ENCODE measurements around the gene FUT8. TPM values are rescaled to one million over a fixed set of nuclear protein-coding genes. Genes with fewer than 3 reads are reported as not detected.
"Not testable (repeated sequence)": the region's sequence is repeated elsewhere in the genome, so short reads cannot be mapped to it uniquely, and the experiment has no call there.

Gene FUT8
- total RNA-seq, 2 donors from 2014 or later = 9.5 to 13.5 TPM

GRCh38 chr14:65622703-65623102 lies 210.2 kb downstream of the FUT8 start:
- Histone ChIP-seq H3K4me3 (no peak overlapping the region), H3K9me3 (no peaks in the 10 kb centered on the region), H3K27me3 (no peaks in the 10 kb centered on the region), H3K27ac (no peak overlapping the region), H3K36me3 (no peaks in the 10 kb centered on the region), H3K4me1 (peaks cover 0 to 4% of the 10 kb centered on the region in 2 donors)
- TF ChIP-seq CTCF (IDR thresholded peaks at IDR 0.05) = no peak
- no peak for DNase-seq (ENCODE audit: low spot score)

GRCh38 chr14:65623759-65624158 lies 211.2 kb downstream of the FUT8 start:
- Histone ChIP-seq H3K4me1 (peaks cover 0 to 4% of the 10 kb centered on the region in 2 donors), H3K27me3 (no peaks in the 10 kb centered on the region), H3K9me3 (no peaks in the 10 kb centered on the region), H3K27ac (no peak overlapping the region), H3K36me3 (no peaks in the 10 kb centered on the region), H3K4me3 (no peak overlapping the region)
- TF ChIP-seq CTCF (IDR thresholded peaks at IDR 0.05) = no peak
- no peak for DNase-seq (ENCODE audit: low spot score)

GRCh38 chr14:65627315-65627714 lies 214.8 kb downstream of the FUT8 start:
- Histone ChIP-seq H3K9me3 (no peaks in the 10 kb centered on the region), H3K36me3 (no peaks in the 10 kb centered on the region), H3K4me1 (peaks cover 0 to 4% of the 10 kb centered on the region in 2 donors), H3K27ac (no peak overlapping the region), H3K27me3 (no peaks in the 10 kb centered on the region), H3K4me3 (no peak overlapping the region)
- no peak for TF ChIP-seq CTCF (IDR thresholded peaks at IDR 0.05)
- DNase-seq (ENCODE audit: low spot score) = no peak

- no peak overlapping the region for H3K4me3 ChIP-seq
- no peaks in the 10 kb centered on the region for H3K9me3 ChIP-seq
- no peak for TF ChIP-seq CTCF (IDR thresholded peaks at IDR 0.05)
- H3K4me1 ChIP-seq = peaks cover 0 to 4% of the 10 kb centered on the region in 2 donors
- no peak overlapping the region for H3K27ac ChIP-seq
- H3K36me3 ChIP-seq = no peaks in the 10 kb centered on the region
- no peak for DNase-seq (ENCODE audit: low spot score)
- H3K27me3 ChIP-seq = no peaks in the 10 kb centered on the region
These were observed 216.1 kb downstream of the FUT8 start for GRCh38 chr14:65628664-65629063.

- no peak overlapping the region for H3K4me3 ChIP-seq
- H3K4me1 ChIP-seq = no peaks in the 10 kb centered on the region
- H3K27me3 ChIP-seq = no peaks in the 10 kb centered on the region
- no peak for DNase-seq (ENCODE audit: low spot score)
- H3K27ac ChIP-seq = no peak overlapping the region
- H3K36me3 ChIP-seq = no peaks in the 10 kb centered on the region
- peaks cover 0 to 9% of the 10 kb centered on the region in 2 donors for H3K9me3 ChIP-seq
- TF ChIP-seq CTCF (IDR thresholded peaks at IDR 0.05) = no peak
These were observed 218.5 kb downstream of the FUT8 start for GRCh38 chr14:65631040-65631439.

GRCh38 chr14:65632487-65632886 lies 220.0 kb downstream of the FUT8 start:
- H3K36me3 ChIP-seq = no peaks in the 10 kb centered on the region
- DNase-seq (ENCODE audit: low spot score) = no peak
- no peaks in the 10 kb centered on the region for H3K4me1 ChIP-seq
- H3K27ac ChIP-seq = no peak overlapping the region
- no peak overlapping the region for H3K4me3 ChIP-seq
- no peaks in the 10 kb centered on the region for H3K27me3 ChIP-seq
- H3K9me3 ChIP-seq = peaks cover 0 to 9% of the 10 kb centered on the region in 2 donors
- no peak for TF ChIP-seq CTCF (IDR thresholded peaks at IDR 0.05)

- H3K36me3 ChIP-seq; DNase-seq (ENCODE audit: low spot score); H3K27me3 ChIP-seq; H3K4me3 ChIP-seq; H3K27ac ChIP-seq; H3K4me1 ChIP-seq; H3K9me3 ChIP-seq: not testable (repeated sequence)
These were observed 221.1 kb downstream of the FUT8 start for GRCh38 chr14:65633666-65634065.
